Upper lobe of left lung (tissue), 6 donors: ENCODE data around the gene PDE4B. TPM values are rescaled to one million over a fixed set of nuclear protein-coding genes. Genes with fewer than 3 reads are reported as not detected.

ENCODE experiments used
- ATAC-seq, 2 donors: fragments of 200-7000 bp; cut with Tn5 transposase; one replicate each; pipeline ENCODE4 v1.9.1; 2022; ENCODE audit warnings: mild to moderate bottlenecking in 2 of 2, moderate library complexity in 2 of 2; ENCODE audit not compliant: low FRiP score in 2 of 2
- DNase-seq, 2 donors: peaks; one replicate each; pipeline ENCODE4 v3.0.0-alpha.2; 2019 to 2020
- H3K27ac ChIP-seq, 4 donors: fragments of 200-600 bp; sonication (generic); one replicate each; pipeline ENCODE4 v1.5.1; 2016 to 2019
- H3K27me3 ChIP-seq, 4 donors: fragments of 200-600 bp; sonication (generic); one replicate each; pipeline ENCODE4 v1.5.1; 2017 to 2019
- H3K36me3 ChIP-seq, 4 donors: fragments of 200-600 bp; sonication (generic); one replicate each; pipeline ENCODE4 v1.5.1; 2016 to 2019
- H3K4me1 ChIP-seq, 4 donors: fragments of 200-600 bp; sonication (generic); one replicate each; pipeline ENCODE4 v1.5.1; 2018 to 2019
- H3K4me3 ChIP-seq, 4 donors: fragments of 200-600 bp; sonication (generic); one replicate each; pipeline ENCODE4 v1.5.1; 2017 to 2019; ENCODE audit warnings: mild to moderate bottlenecking in 2 of 4, moderate library complexity in 1 of 4
- H3K9me3 ChIP-seq, 4 donors: fragments of 200-600 bp; sonication (generic); one replicate each; pipeline ENCODE4 v1.5.1; 2018 to 2019
- EP300 ChIP-seq, 4 donors: sonication (generic); formaldehyde crosslinking; IDR thresholded peaks; one replicate each; pipeline ENCODE4 v1.5.1; 2017; ENCODE audit warnings: antibody characterized with exemption in 4 of 4, control low read depth in 2 of 4
- POLR2A ChIP-seq, 4 donors: fragments of 450-650 bp; IDR thresholded peaks; one replicate each; pipeline ENCODE4 v1.5.1; 2016 to 2017; ENCODE audit warnings: antibody characterized with exemption in 4 of 4, mild to moderate bottlenecking in 2 of 4
- POLR2AphosphoS5 ChIP-seq, 2 donors: sonication (generic); formaldehyde crosslinking; IDR thresholded peaks; one replicate each; pipeline ENCODE4 v1.5.1; 2017; ENCODE audit warnings: antibody characterized with exemption in 2 of 2
- WGBS, 2 donors: methylation state at CpG; one replicate each; pipeline ENCODE4 v1.1.5; 2017 to 2018; 5-methylcytosine and 5-hydroxymethylcytosine counted together
- total RNA-seq, 6 donors: library from RNA; depleted of rRNA in 4 of 6; stranded (reverse); fragments of >200 nt in 4 of 6; gene quantifications; one replicate each; pipeline versions ENCODE4 v1.1.0 to v1.2.1, GENCODE V29; 2016 to 2021
- TF ChIP-seq, protein P1 (sequence below), 6 experiments: fragments of 450-650 bp in 4 of 6; fragments of 200-600 bp in 2 of 6; sonication (generic) in 2 of 6; IDR thresholded peaks; one replicate each; pipeline ENCODE4 v1.5.1; 2016 to 2019; ENCODE audit warnings: antibody characterized with exemption in 6 of 6
- donor health status: DM: no; HTN: no; CAD: no; lungs with moderate emphysema.
- donor health status: DM: no; HTN: yes; CAD: no; lungs with severe emphysema.

PDE4B gene
- total RNA-seq, 6 donors from 2014 or later = 8.1 to 61.6 (median 15.9) TPM

GRCh38 chr1:65992165-65992821 is 199.6 kb downstream of the PDE4B start:
- Histone ChIP-seq H3K4me3 (no peak overlapping the region), H3K4me1 (no peaks in the 10 kb centered on the region), H3K27me3 (no peaks in the 10 kb centered on the region), H3K36me3 (no peaks in the 10 kb centered on the region), H3K9me3 (no peaks in the 10 kb centered on the region), H3K27ac (no peak overlapping the region)
- 52 to 57% methylated on average over 6 of the region's 6 CpGs for WGBS, 2 donors
- ATAC-seq = no peak
- TF ChIP-seq POLR2A (IDR thresholded peaks at IDR 0.05) (no peak), POLR2AphosphoS5 (IDR thresholded peaks at IDR 0.05) (no peak), EP300 (IDR thresholded peaks at IDR 0.05) (no peak)
- TF ChIP-seq, protein P1, sequence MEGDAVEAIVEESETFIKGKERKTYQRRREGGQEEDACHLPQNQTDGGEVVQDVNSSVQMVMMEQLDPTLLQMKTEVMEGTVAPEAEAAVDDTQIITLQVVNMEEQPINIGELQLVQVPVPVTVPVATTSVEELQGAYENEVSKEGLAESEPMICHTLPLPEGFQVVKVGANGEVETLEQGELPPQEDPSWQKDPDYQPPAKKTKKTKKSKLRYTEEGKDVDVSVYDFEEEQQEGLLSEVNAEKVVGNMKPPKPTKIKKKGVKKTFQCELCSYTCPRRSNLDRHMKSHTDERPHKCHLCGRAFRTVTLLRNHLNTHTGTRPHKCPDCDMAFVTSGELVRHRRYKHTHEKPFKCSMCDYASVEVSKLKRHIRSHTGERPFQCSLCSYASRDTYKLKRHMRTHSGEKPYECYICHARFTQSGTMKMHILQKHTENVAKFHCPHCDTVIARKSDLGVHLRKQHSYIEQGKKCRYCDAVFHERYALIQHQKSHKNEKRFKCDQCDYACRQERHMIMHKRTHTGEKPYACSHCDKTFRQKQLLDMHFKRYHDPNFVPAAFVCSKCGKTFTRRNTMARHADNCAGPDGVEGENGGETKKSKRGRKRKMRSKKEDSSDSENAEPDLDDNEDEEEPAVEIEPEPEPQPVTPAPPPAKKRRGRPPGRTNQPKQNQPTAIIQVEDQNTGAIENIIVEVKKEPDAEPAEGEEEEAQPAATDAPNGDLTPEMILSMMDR (IDR thresholded peaks at IDR 0.05) = no peak
- no peak for DNase-seq

- H3K27me3 ChIP-seq = no peaks in the 10 kb centered on the region
- TF ChIP-seq EP300 (IDR thresholded peaks at IDR 0.05) (no peak), POLR2AphosphoS5 (IDR thresholded peaks at IDR 0.05) (no peak), POLR2A (IDR thresholded peaks at IDR 0.05) (no peak)
- TF ChIP-seq, protein P1 (IDR thresholded peaks at IDR 0.05) = no peak
- H3K27ac ChIP-seq = no peak overlapping the region
- no peak overlapping the region for H3K4me3 ChIP-seq
- no peaks in the 10 kb centered on the region for H3K36me3 ChIP-seq
- no peaks in the 10 kb centered on the region for H3K9me3 ChIP-seq
- DNase-seq = no peak
- H3K4me1 ChIP-seq = no peaks in the 10 kb centered on the region
- WGBS, 2 donors = 79 to 91% methylated on average over 7 of the region's 7 CpGs
- no peak for ATAC-seq
Observed at GRCh38 chr1:65992831-65993271, 200.2 kb downstream of the PDE4B start.

DNA sequence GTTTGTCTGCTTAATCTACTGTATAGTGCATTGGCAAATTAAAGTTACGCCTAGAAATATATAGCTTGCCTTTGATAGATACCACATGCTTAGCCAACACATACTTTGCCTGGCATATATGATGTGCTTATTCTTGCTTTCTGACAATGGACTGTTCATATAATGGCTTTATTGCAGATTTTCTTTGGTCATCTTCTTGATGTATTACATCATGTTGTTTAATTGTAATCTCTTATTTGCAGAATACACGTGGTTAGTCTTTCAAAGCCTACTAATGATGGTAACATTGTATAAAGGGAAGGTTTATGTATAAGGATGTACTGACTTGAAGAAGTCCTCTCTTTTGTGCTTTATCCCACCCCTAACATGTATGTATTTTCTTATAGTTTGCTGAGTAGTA is 201.5 kb downstream of the PDE4B start:
- H3K27ac ChIP-seq = no peak overlapping the region
- no peaks in the 10 kb centered on the region for H3K36me3 ChIP-seq
- H3K4me3 ChIP-seq = no peak overlapping the region
- ATAC-seq = no peak
- DNase-seq = no peak
- H3K4me1 ChIP-seq = no peaks in the 10 kb centered on the region
- no peaks in the 10 kb centered on the region for H3K9me3 ChIP-seq
- 74 to 86% methylated on average over 2 of the region's 2 CpGs for WGBS, 2 donors
- TF ChIP-seq, protein P1 (IDR thresholded peaks at IDR 0.05) = no peak
- TF ChIP-seq POLR2AphosphoS5 (IDR thresholded peaks at IDR 0.05) (no peak), POLR2A (IDR thresholded peaks at IDR 0.05) (no peak), EP300 (IDR thresholded peaks at IDR 0.05) (no peak)
- no peaks in the 10 kb centered on the region for H3K27me3 ChIP-seq

GRCh38 chr1:65995336-65995735 is 202.6 kb downstream of the PDE4B start:
- TF ChIP-seq, protein P1 (IDR thresholded peaks at IDR 0.05) = no peak
- no peak for TF ChIP-seq EP300 (IDR thresholded peaks at IDR 0.05)
- TF ChIP-seq POLR2A (IDR thresholded peaks at IDR 0.05) = no peak
- TF ChIP-seq POLR2AphosphoS5 (IDR thresholded peaks at IDR 0.05) = no peak
- DNase-seq = no peak
- H3K27me3 ChIP-seq = no peaks in the 10 kb centered on the region
- no peak overlapping the region for H3K4me3 ChIP-seq
- H3K36me3 ChIP-seq = no peaks in the 10 kb centered on the region
- 45 to 64% methylated on average over 6 of the region's 6 CpGs for WGBS, 2 donors
- ATAC-seq = no peak
- H3K9me3 ChIP-seq = no peaks in the 10 kb centered on the region
- no peak overlapping the region for H3K27ac ChIP-seq
- H3K4me1 ChIP-seq = no peaks in the 10 kb centered on the region

GRCh38 chr1:65995928-65996327 is 203.2 kb downstream of the PDE4B start:
- no peaks in the 10 kb centered on the region for H3K9me3 ChIP-seq
- DNase-seq (no peak), ATAC-seq (no peak)
- no peaks in the 10 kb centered on the region for H3K36me3 ChIP-seq
- no peaks in the 10 kb centered on the region for H3K4me1 ChIP-seq
- TF ChIP-seq POLR2AphosphoS5 (IDR thresholded peaks at IDR 0.05) = no peak
- TF ChIP-seq EP300 (IDR thresholded peaks at IDR 0.05) = no peak
- TF ChIP-seq POLR2A (IDR thresholded peaks at IDR 0.05) = no peak
- TF ChIP-seq, protein P1 (IDR thresholded peaks at IDR 0.05) = no peak
- no peak overlapping the region for H3K27ac ChIP-seq
- H3K4me3 ChIP-seq = no peak overlapping the region
- H3K27me3 ChIP-seq = no peaks in the 10 kb centered on the region
